Activated CD8-positive, alpha-beta memory T cell treated with anti-CD3 and anti-CD28 coated beads for 48 hours (primary cell): ENCODE results near the gene UNC119B.
A peak's percentile ranks its signal among the peaks of the same experiment; 100 is the strongest.
"Not testable (repeated sequence)": the region's sequence is repeated elsewhere in the genome, so short reads cannot be mapped to it uniquely, and the experiment has no call there.

ENCODE experiments used
- DNase-seq, 3 experiments: peaks; one replicate each; pipeline ENCODE4 v3.0.0-alpha.2; 2020; ENCODE audit warnings: low read depth in 2 of 3, low spot score in 2 of 3

Gene UNC119B

DNA sequence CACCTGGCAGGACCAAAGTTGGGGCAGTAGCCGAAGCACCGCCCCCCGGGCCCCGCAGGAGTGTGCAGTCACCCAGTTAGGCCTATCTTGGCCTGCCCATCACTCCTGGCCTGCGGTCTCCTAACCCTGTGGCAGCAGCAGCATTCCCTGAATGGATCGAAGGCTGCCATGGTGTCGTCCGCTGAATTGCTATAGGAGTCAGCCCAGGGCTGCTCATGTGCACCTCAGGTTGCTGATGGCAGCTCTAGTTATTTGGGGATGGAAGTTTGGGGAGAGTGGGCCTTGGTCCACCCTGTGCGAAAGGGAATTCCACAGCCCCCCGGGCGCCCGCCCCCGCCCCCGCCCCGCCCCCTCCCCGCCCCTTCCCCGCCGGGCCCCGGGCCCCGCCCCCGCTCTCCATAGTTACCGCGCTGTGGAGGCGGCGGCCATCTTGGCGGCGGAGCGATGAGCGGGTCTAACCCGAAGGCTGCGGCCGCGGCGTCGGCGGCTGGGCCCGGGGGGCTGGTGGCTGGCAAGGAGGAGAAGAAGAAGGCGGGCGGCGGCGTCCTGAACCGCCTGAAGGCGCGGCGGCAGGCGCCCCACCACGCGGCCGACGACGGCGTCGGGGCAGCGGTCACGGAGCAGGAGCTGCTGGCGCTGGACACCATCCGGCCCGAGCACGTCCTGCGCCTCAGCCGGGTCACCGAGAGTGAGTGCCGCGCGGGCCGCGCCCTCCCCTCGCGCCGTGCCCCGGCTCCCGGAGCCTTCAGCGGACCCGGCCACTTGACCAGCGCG, at the start of gene UNC119B:
Gene UNC119B (plus strand): TSS at position 428 of the 774 bp plus-strand sequence. CDS start 17 bp downstream, at position 445.
- DNase-seq = peak; percentile 33 to 48 (median 47)

- no peak for DNase-seq
These were observed 48.8 kb upstream of the UNC119B start for GRCh38 chr12:120661432-120661831.

DNA sequence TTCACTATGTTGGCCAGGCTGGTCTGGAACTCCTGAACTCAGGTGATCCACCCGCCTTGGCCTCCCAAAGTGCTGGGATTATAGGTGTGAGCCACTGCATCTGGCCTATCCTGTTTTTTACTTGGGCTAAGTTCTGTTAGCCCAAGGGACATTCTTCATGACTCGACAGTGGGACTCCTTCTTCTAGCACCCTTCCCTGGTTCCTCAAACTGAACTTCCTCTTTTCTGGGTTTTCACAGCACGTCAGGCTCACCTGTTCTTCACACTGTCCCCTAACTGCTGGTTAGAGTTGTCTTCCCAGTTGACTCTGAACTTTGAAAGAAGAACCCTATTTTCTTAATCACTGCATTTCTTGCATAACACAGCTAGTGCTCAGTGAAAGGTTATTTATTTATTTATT, 47.4 kb upstream of the UNC119B start:
- no peak for DNase-seq

DNA sequence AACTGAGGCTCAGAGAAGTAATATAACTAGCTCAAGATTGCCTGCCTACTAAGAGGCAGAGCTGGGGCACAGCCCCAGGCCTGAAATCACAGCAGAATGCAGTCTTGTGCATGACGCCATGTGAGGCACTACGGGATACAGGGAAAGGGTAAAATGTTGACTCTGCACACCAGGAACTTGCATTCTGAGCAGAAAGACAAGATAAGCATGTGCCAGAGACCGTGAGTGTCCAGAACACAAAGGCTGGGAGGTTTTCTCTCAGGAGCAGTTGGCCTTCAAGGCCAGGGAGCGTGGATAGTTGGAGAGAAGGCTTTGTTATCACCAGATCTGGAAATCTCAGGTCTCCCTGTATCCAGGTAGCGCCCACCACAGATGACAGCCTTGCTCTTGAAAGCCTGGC, 46.5 kb upstream of the UNC119B start:
- no peak for DNase-seq

GRCh38 chr12:120666571-120667390, 43.5 kb upstream of the UNC119B start:
- DNase-seq = no peak

- DNase-seq = no peak
These were observed 42.0 kb upstream of the UNC119B start for GRCh38 chr12:120668091-120668867.

GRCh38 chr12:120668868-120669840, 41.1 kb upstream of the UNC119B start:
- no peak for DNase-seq

DNA sequence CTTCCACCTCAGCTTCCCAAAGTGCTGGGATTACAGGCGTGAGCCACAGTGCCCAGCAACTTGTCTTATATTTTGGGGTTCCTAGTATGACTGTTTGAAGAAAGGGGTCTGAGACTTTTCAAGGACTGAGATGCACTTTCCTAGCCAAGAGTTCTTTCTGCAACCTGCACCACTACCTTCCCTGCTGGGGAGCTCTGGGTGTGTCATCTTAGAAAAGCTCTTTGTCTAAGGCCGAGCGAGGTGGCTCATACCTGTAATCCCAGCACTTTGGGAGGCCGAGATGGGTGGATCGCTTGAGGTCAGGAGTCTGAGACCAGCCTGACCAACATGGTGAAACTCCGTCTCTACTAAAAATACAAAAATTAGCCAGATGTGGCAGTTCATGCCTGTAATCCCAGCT, 40.0 kb upstream of the UNC119B start:
- DNase-seq = not testable (repeated sequence)

GRCh38 chr12:120670667-120671066, 39.6 kb upstream of the UNC119B start:
- no peak for DNase-seq

DNA sequence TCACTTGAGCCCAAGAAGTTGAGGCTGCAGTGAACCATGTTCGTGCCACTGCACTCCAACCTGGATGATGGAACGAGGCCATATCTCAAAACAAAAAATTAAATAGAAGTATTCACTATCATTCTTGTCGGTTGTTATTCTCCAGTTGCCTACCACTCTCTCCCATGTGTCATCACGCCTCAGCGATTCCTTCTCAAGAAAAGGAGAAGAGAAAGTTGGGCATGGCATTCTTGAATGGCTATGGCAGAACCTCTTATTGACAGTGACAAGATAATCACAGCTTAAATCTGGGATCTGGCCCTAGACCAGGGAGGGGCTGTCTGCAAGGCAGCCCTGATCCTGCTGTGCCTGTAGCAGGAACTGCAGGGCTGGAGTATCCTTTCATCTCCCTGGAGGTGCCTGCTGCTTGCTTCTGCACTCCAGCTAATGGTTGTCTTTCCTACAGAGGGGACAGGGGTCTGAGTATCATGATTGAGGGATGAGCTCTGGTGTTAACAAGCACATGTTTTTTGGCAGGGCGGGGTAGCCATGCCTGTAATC, 36.1 kb upstream of the UNC119B start:
- DNase-seq = no peak

- DNase-seq = peak in 1 of 3 experiments; percentile 5
These were observed 32.3 kb upstream of the UNC119B start for GRCh38 chr12:120677765-120678473.

DNA sequence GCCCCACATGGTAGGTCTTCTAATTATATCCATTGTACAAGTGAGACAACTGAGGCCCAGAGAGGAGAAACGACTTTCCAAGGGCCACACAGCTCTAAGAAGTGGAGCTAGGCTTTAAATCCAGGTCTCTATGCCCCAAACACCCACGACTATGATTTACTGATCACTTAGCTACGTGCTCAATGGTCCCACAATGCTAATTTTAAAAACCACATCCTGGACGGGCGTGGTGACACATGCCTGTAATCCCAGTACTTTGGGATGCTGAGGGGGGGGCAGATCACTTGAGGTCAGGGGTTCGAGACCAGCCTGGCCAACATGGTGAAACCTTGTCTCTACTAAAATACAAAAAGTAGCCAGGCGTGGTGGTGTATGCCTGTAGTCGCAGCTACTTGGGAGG, 31.7 kb upstream of the UNC119B start:
- DNase-seq = no peak

DNA sequence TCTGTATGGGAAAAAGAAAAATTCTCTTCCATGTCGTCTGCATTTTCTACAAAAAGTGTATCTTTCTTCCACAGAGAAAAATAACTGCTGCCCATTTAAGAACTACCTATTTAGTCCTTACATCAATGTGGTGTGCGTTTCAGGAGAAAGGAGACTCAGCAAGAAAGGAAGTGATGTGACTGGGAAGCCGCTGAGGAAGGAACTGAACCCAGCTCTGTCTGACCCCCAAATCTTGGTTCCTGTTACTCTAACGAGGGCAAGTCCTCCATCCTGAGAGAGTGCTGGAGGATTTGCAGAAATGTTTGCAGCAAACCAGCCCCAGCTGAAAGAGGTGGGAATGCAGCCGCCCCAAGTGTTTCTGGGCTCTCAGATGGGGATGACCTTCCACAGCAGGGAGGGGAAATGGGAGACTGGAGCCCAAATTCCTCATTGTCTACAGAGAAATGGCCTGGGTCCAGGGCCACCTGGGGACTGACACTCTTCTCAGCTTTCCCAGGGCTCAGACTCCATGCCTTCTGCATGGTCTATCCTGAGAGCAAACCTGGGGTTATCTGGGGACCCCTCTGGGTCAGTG, 30.0 kb upstream of the UNC119B start:
- no peak for DNase-seq

DNA sequence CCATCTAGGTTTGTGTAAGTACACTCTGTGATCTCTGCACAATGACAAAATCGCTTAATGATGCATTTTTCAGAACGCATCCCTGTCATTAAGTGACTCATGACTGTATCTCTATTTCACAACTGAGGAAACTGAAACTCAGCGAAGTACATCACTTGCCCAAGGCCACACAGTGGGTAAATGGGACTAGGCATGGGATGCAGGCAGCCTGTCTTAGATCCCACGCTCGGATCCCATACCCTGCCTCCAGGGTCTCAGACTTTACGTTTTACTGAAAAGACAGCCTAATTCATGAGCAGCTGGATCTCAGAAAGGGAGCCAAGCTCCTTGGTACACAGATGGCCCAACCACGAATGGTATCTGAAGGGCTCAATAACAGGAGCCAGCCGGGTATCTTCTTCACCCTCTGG, 25.7 kb upstream of the UNC119B start:
- no peak for DNase-seq

DNA sequence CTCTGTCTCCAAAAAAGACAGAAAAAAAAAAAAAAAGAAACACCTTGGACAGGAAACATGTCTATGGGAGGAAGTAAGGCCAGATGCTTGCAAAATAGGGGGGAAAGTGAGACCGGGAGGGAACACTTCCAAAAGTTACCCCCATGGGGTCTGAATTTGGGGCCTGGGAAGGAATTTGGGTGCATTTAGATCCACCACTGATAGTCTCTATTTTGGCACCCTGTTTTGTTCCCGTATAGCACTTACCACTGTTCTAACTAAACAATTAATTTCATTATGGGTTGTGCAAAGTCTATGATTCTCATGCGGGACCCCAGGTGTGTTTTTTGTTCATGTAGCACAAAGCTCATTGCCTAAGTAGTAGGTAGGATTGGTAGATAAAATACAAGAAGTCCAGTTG, 24.7 kb upstream of the UNC119B start:
- DNase-seq = no peak

DNA sequence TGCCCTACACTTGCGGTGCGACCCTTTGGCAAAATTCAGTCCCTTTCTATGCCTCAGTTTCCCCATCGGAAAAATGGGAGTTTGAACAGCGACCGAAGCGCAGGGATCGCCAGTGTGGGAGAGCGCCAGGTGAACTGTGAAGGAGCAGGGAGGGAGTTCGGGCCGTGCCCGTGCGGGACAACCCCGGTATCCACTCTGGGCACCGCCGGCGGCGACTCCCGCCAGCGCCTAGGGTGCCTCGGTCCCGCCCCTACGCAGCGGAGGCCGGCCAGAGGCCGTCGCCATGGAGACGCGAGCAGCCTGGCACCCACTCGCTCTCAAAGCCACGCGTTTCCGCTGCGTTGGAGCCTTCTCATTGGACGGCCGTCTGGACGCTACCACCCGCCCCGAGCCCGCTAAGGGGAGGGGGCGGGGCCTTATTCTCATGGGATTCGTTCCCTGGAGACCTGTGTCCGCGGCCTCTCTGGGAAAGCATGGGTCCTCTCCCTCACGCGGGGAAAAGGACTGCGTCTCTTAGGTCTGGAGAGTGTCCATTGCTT, 24.0 kb upstream of the UNC119B start:
- peak; percentile 89 to 92 (median 92) for DNase-seq

GRCh38 chr12:120686690-120687577, 23.3 kb upstream of the UNC119B start, which contains the start of gene MLEC:
Gene MLEC (plus strand): TSS chr12:120687149. CDS start chr12:120687297, 148 bp downstream.
- DNase-seq = peak; percentile 96 to 100 (median 98)
